ENCODE measurements around the gene AMBRA1. TPM values are rescaled to one million over a fixed set of nuclear protein-coding genes. Genes with fewer than 3 reads are reported as not detected.

AMBRA1 gene
- polyA plus RNA-seq, 1 experiment = 12.8 TPM

DNA sequence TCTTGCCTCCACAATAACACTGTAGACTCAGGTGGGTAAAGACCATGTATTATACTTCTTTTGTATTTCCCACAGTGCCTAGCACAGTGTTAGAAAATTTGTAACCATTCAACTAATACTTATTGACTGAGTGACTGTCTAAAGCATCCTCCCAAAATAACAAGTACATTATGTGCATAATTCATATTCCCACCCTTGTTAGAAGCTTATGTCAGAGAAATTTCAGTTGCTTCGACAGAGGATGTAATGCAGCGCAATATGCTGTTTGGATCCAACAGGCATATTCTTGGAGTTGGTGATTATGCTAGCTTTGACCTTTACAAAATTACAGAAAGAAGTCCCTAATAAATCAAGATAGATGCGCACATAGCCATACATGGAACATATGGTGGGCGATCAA is 53.0 kb downstream of the AMBRA1 start:
- POLR2A ChIA-PET = no interaction called here

DNA sequence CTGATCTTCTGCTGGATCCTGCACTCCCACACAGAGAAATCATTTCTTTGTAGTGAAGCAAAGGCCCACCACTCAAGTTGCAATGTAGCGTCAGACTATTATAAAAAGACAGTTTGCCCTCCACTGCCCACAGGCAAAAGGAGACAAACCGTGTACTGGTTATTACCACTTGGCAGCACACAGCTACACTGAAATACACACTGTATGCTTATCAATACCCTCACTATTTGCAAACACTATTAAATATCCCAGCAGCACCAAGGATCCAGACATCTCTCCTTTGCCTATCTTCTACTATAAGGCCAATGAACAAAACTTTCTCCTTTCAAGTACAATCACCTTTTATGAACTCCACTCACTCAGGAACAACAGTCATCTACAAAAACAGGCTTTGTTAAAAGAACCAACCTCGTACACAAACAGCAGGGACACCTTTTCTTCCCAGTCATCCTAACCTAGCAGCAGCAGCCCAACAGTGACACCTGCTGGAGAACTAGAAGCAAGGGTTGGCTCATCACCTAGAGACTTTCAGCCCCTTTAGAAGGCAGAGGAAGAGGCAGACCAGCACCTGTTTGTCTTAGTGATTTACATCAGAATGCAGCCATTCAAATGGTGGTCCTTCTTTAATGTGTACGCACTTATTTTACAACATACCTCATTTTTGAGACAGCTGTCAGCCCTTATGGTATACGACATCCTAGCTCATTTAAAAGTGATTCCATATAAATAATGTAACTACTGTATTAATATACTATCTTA is 56.1 kb downstream of the AMBRA1 start:
- ChIA-PET CTCF (interaction anchor here (0.6 to 9.4 kb wide), 9 partner anchors 8 to 188 kb away, joined by 3 to 81 read pairs (median 4); partner anchors contain the start of gene CHRM4), POLR2A (no interaction called here)
- peaks cover 9% of the 10 kb centered on the region for H3K36me3 ChIP-seq (ENCODE audit: control insufficient read depth, insufficient read depth, low read length)
- TF ChIP-seq, protein P1, sequence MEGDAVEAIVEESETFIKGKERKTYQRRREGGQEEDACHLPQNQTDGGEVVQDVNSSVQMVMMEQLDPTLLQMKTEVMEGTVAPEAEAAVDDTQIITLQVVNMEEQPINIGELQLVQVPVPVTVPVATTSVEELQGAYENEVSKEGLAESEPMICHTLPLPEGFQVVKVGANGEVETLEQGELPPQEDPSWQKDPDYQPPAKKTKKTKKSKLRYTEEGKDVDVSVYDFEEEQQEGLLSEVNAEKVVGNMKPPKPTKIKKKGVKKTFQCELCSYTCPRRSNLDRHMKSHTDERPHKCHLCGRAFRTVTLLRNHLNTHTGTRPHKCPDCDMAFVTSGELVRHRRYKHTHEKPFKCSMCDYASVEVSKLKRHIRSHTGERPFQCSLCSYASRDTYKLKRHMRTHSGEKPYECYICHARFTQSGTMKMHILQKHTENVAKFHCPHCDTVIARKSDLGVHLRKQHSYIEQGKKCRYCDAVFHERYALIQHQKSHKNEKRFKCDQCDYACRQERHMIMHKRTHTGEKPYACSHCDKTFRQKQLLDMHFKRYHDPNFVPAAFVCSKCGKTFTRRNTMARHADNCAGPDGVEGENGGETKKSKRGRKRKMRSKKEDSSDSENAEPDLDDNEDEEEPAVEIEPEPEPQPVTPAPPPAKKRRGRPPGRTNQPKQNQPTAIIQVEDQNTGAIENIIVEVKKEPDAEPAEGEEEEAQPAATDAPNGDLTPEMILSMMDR (IDR thresholded peaks at IDR 0.05; ENCODE audit: insufficient read depth, low read depth, low read length) = peak; percentile 95
- no peak for DNase-seq (ENCODE audit: low read depth)
- H3K27me3 ChIP-seq (ENCODE audit: control insufficient read depth, insufficient read depth, low read length) = no peaks in the 10 kb centered on the region
- H3K4me3 ChIP-seq (ENCODE audit: low read depth, low read length) = no peak overlapping the region

More for the DNA sequence above, 53.0 kb downstream of the AMBRA1 start:
- DNase-seq (ENCODE audit: low read depth) = no peak
- Histone ChIP-seq H3K4me3 (ENCODE audit: low read depth, low read length) (no peak overlapping the region), H3K27me3 (ENCODE audit: control insufficient read depth, insufficient read depth, low read length) (no peaks in the 10 kb centered on the region), H3K36me3 (ENCODE audit: control insufficient read depth, insufficient read depth, low read length) (peaks cover 21% of the 10 kb centered on the region)
- CTCF ChIA-PET = interaction anchor here (3.0 to 9.4 kb wide), 2 partner anchors 12 to 151 kb away, joined by 9 to 81 read pairs; partner anchors contain the start of gene CHRM4
- TF ChIP-seq, protein P1 (IDR thresholded peaks at IDR 0.05; ENCODE audit: insufficient read depth, low read depth, low read length) = no peak

DNA sequence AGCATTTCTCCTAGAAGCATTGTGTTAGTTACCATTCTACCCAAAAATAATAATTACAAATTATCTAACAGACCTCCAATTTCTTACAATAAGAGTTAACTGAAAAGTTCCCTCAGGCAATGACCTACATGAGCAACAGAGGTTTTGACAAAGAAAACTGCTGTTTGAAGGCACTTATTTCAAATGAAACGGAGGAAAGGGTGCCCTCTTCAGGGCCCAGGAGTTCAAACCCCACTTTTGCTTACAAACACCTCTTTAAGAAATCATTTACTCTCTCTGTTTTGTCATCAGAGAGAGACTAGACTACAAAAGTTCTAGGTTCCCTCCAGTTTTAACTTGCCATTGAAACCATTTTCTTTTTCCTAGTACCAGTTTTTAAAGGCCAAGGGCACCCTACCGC is 56.7 kb downstream of the AMBRA1 start:
- DNase-seq (ENCODE audit: low read depth) = no peak
- Histone ChIP-seq H3K27me3 (ENCODE audit: control insufficient read depth, insufficient read depth, low read length) (no peaks in the 10 kb centered on the region), H3K36me3 (ENCODE audit: control insufficient read depth, insufficient read depth, low read length) (peaks cover 5% of the 10 kb centered on the region; the same call in 1 of the 2 replicates), H3K4me3 (ENCODE audit: low read depth, low read length) (no peak overlapping the region)
- TF ChIP-seq, protein P1 (IDR thresholded peaks at IDR 0.05; ENCODE audit: insufficient read depth, low read depth, low read length) = peak; percentile 17; the same call in 1 of the 2 replicates
- ChIA-PET POLR2A (no interaction called here), CTCF (interaction anchor here (0.6 to 9.4 kb wide), 4 partner anchors 11 to 188 kb away, joined by 3 to 81 read pairs (median 12); partner anchors contain the start of gene CHRM4)

DNA sequence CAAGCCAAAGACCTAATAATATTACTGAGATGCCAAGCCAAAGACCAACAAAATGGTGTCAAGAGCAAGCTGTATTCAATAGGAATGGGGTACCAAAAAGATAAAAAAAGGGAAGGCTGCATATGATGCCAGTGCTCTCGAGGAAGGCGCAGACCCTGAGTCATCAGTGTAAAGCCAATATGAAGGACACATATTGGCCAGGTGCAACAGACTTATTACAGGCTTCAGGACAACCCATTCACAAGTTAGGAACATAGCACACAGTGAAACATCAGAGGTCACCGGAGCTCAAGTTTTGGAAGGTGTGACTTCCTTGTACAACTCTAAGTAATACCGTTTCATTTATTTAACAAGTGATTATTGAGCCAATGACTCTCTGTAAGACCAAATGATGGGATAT is 58.1 kb downstream of the AMBRA1 start:
- Histone ChIP-seq H3K36me3 (ENCODE audit: control insufficient read depth, insufficient read depth, low read length) (no peaks in the 10 kb centered on the region), H3K4me3 (ENCODE audit: low read depth, low read length) (no peak overlapping the region), H3K27me3 (ENCODE audit: control insufficient read depth, insufficient read depth, low read length) (no peaks in the 10 kb centered on the region)
- TF ChIP-seq, protein P1 (IDR thresholded peaks at IDR 0.05; ENCODE audit: insufficient read depth, low read depth, low read length) = no peak
- CTCF ChIA-PET = interaction anchor here (0.6 to 2.3 kb wide), 10 partner anchors 10 to 191 kb away, joined by 3 to 20 read pairs (median 4); partner anchors contain the start of gene CHRM4
- DNase-seq (ENCODE audit: low read depth) = no peak
- POLR2A ChIA-PET = no interaction called here

DNA sequence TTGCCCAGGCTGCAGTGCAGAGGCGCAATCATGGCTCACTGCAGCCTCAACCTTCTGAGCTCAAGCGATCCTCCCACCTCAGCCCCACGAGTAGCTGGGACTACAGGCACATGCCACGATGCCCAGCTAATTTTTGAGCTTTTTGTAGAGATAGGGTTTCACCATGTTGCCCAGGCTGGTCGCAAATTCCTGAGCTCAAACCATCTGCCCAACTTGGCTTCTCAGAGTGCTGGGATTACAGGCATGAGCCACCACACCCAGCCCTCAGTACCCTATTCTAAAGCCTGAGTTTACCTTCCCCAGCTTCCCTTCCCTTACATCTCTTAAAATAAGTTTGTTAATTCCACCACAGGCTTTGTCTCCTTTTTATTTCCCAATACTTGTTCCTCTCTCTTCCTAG is 59.1 kb downstream of the AMBRA1 start:
- Histone ChIP-seq H3K4me3 (ENCODE audit: low read depth, low read length) (no peak overlapping the region), H3K36me3 (ENCODE audit: control insufficient read depth, insufficient read depth, low read length) (no peaks in the 10 kb centered on the region), H3K27me3 (ENCODE audit: control insufficient read depth, insufficient read depth, low read length) (no peaks in the 10 kb centered on the region)
- TF ChIP-seq, protein P1 (IDR thresholded peaks at IDR 0.05; ENCODE audit: insufficient read depth, low read depth, low read length) = no peak
- ChIA-PET CTCF (interaction anchor here (2.3 kb wide), 1 partner anchor 146 kb away, joined by 20 read pairs; no protein-coding TSS in a partner anchor), POLR2A (no interaction called here)
- no peak for DNase-seq (ENCODE audit: low read depth)

All from BJ (cell line).